Prostate gland (tissue), 2 donors: ENCODE data around the gene PTGIR.

Experiments used
- POLR2AphosphoS5 ChIP-seq: sonication (generic); formaldehyde crosslinking; IDR thresholded peaks from one replicate; pipeline ENCODE4 v1.6.1; 2017; ENCODE audit warnings: antibody characterized with exemption
- TF ChIP-seq, protein P1 (sequence below), 4 experiments: fragments of 200-600 bp in 2 of 4; fragments of 450-650 bp in 2 of 4; sonication (generic) in 2 of 4; IDR thresholded peaks; 1 replicate in 3 of 4; 2 replicates in 1 of 4; pipeline ENCODE4 v1.5.1; 2016 to 2019; ENCODE audit warnings: antibody characterized with exemption in 4 of 4, mild to moderate bottlenecking in 2 of 4, moderate library complexity in 2 of 4

- TF ChIP-seq, protein P1, sequence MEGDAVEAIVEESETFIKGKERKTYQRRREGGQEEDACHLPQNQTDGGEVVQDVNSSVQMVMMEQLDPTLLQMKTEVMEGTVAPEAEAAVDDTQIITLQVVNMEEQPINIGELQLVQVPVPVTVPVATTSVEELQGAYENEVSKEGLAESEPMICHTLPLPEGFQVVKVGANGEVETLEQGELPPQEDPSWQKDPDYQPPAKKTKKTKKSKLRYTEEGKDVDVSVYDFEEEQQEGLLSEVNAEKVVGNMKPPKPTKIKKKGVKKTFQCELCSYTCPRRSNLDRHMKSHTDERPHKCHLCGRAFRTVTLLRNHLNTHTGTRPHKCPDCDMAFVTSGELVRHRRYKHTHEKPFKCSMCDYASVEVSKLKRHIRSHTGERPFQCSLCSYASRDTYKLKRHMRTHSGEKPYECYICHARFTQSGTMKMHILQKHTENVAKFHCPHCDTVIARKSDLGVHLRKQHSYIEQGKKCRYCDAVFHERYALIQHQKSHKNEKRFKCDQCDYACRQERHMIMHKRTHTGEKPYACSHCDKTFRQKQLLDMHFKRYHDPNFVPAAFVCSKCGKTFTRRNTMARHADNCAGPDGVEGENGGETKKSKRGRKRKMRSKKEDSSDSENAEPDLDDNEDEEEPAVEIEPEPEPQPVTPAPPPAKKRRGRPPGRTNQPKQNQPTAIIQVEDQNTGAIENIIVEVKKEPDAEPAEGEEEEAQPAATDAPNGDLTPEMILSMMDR (IDR thresholded peaks at IDR 0.05), result no peak
- TF ChIP-seq POLR2AphosphoS5, result no peak
Measured at GRCh38 chr19:46668662-46669061, 43.8 kb upstream of the PTGIR start.
